DMS53 (cell line): ENCODE results near the gene EXOC6B.
A peak's percentile ranks its signal among the peaks of the same experiment; 100 is the strongest.

Experiments
- DNase-seq: peaks from one replicate; lab custom pipeline; 2025; lab: John Stamatoyannopoulos, UW

Gene EXOC6B

DNA sequence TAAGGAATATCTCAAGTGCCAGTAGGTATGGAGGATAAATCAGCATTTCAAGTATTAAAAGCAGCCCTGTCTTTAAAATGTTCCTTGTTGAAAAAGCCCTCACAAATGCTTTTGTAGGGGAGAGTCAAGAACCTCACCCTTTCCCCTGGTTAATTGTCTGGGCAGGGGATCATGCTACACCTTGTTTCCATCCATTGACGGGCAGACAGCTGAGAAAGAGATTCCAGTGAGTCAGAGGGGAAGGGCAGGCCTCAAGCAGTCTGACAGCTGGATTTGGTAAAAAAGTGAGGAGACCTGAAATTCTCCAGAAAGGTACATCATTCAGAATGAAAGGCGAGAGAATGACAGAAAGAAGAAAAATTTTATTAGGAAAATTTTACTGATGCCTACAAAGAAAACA, 475.0 kb downstream of the EXOC6B start:
- no peak for DNase-seq

DNA sequence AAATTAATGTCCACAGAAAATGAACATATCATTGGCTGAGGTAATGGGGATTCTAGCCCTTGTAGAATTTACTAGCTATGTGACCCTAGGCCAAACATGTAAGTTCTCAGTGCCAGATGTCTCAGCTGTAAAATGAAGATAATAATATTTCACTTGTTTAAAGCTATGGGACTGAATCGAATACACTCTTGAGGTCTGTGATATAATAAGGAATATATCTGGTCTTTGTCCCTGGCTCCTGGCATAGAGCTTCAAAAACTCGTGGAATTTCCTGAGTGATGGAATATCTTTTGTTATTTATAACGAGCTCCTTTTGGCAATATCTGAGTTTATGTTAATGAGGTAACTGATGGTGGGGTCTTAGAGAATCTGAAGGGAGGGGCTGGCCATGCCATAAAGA, 476.8 kb downstream of the EXOC6B start:
- no peak for DNase-seq

DNA sequence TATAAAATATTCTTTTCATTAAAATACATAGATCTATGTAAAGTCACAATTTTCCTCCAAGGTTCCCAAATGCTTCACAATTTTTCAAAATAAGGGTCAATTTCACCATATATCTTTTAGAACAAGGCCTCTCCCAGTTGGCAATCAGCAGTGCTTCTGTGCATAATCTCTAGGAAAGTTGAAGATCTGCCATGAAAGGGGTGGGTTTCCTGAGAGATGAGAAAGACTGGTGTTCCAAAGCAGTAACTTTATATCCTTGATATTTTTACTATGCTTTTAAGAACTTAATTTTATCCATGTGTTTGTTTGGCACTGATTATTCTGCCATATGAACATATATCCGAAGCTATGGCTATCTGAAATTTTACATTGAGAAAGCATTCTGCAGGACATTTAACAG, 478.8 kb downstream of the EXOC6B start:
- no peak for DNase-seq

DNA sequence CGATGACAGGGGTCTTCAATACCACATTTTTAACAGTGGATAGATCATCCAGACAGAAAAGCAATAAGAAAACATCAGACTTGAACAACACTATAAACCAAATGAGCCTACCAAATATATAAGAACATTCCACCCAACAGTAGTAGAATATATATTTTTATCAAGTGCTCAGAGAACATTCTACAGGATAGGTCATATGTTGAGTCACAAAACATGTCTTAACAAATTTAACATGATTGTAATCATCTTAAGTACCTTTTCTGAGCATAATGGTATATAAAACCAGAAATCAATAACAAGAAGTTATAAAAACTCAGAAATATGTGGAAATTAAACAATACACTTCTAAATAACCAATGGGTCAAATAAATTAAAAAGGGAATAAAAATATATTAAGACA, 484.2 kb downstream of the EXOC6B start:
- DNase-seq, result no peak

DNA sequence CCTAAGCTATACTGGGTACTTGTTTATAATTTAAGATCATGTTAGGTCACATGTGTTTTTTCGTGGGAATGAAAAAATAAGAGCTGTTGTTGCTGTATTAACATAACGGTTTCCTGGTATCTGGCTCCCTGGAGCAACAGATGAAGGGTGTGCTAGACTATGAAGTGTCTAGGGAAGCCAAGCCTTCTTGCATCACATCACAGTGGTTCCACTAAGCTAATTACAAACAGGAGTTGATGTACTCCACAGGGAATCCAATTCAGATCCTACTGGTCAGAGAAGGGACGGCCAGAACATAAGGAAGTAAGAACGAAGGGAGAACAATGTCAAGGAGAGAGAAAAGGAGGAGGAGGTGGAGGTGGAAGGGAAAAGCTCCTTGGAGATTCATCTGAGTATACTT, 485.2 kb downstream of the EXOC6B start:
- no peak for DNase-seq

DNA sequence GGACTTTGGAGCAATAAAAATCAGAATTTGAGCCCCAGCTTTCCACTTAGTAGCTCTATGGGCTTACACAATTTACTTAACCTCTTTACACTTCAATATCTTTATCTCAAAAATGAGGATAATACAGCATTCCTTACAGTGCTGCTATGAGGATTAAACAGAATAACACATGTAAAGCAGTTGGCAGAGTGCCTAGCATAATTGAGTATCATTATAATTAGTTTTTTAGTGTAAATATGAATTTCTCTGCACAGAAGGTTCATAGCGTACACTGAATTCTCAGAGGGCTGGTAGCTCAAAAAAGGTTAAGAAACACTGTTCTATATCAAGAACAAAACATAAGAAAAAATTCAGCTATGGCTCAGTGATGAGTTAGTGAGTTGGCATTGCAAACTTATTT, 487.8 kb downstream of the EXOC6B start:
- DNase-seq, result no peak

DNA sequence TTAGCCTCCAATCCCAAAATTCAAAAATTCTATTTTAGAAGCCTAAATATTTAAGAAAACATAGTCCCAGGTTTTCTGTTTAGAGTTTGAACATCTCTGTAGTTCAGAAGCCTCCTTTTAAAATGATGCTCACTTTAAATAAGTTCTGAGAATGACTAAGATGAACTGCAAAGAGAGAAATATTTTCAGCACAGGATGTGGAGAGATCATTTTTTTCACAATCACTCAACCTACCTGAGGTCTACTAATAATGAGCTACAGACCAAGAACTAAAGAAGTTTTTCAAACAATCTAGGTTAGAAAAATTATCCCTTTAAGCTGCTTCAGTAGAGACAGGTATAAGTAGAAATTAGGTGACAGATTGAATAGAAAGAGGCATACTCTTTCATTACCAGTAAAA, 493.1 kb downstream of the EXOC6B start:
- DNase-seq, result no peak

DNA sequence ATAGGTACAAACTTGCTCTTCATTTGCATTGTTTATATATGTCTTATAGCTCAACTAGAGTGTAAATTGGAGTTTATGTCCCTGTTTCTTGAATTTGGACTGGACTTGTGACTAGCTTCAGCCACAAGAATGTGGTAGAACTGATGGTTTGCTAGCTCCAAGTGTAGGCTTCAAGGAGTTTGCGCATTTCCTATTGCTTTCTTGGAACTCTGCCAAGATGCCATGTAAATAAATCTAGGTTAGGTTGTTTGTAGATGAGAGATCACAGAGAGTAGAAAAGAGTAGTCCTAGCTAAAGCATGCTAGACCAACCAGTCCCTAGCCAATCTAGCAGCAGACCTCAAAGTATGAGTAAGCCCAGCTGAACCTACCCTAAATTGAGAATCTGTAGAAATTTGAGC, 495.2 kb downstream of the EXOC6B start:
- peak; percentile 69 for DNase-seq

DNA sequence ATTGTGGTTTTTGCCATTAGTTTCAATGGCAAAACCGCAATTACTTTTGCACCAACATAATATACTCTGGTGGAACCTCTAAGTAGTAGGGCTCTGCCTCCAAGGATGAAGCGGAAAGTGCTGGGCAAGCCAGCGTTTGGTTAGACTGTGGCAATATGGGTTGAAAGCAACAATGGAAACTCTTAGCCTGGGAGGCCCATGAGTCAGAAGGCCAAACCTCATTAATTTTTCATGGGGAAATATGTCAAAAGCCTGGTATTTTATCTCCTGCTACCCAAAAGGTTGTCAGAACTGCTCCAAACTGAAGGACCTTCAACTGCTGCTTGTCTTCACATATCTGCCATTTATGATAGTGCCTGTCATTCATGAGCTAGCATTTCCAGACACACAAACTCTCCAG, 499.1 kb downstream of the EXOC6B start:
- DNase-seq, result no peak

DNA sequence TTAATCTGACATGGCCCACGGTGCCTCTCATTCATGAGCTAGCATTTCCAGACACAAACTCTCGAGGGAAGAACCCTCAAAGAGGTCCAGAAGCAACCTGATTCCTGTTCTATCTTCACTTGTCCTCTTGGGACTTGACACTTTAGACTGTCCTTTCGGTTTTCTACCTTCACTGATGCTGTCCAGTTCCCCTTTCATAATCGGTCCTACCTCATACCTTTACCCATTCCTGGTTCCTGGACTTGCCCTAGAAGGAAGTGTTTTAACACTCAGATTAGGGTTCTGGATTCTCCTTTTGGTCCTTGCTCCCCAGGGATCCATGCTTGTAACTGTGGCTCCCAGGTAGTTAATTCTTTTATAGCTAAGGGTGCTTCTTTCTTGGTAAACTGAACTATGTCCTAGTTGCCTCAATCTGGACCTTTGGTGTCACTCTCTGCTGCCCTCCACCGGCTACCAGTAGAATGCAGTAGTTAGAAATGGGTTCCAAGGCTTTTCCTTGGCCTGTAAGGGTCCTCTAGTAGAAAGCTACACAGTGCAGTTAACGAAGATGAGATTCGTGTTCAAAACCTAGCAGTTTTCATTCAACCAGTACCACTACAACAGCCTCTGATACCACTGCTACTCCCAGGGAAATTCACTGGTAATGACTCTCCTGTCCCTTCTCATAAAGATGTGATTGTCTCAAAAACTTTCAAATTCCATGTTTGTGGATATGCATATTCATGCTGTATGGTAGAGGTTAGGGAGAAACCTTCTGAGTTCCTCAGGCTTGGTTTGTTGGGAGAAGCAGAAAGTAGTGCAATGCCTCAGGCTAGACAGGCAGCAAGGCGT, 500.0 kb downstream of the EXOC6B start:
- DNase-seq, result peak; percentile 51

DNA sequence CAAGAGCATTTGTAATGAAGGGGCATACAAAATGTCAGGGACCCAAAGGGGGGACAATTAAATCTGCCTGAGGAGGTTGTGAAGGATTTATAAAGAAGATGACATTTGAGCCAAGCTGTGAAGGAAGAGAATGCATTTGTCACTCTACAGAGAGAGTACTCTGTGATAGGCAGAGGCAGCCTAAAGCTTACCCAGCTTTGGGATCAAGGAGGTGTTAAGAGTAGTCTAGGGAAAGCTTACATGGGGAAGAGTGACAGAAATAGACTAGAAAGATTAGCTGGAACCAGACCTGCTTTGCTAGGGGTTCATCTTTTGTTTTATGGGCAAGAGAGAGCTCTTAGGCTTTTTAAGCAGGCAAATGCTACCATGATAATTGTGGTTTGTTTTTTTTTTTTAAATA, 509.1 kb downstream of the EXOC6B start:
- no peak for DNase-seq

DNA sequence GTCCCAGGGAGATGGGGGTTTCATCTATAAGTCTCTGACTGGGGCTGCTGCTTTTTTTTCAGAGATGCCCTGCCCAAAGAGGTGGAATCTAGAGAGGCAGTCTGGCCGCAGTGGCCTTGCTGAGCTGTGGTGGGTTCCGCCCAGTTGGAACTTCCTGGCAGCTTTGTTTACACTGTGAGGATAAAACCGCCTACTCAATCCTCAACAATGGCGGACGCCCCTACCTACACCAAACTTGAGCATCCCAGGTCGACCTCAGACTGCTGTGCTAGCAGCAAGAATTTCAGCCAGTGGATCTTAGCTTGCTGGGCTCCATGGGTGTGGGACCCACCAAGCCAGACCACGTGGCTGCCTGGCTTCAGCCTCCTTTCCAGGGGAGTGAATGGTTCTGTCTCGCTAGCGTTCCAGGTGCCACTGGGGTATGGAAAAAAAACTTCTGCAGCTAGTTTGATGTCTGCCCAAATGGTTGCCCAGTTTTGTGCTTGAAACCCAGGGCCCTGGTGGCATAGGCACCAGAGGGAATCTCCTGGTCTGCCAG, 525.6 kb downstream of the EXOC6B start:
- DNase-seq, result no peak

DNA sequence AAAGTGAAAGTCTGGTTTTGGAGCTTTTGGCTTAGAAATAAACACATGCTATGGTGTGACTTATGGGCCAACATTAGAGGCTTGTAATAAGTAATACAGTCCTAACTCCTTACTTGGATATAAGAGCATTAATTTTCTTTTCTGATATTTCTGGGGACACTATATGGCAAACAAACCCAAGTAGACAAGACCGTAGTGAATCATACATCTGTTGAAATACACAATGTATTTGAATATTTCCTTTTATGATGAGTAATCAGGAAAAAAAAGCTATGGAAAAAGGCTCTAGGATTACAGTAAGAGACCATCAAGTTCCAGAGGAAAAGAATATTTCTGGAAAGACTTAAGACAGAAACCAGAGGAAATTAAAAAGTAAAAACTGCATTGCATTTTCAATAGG, 532.2 kb downstream of the EXOC6B start:
- no peak for DNase-seq

DNA sequence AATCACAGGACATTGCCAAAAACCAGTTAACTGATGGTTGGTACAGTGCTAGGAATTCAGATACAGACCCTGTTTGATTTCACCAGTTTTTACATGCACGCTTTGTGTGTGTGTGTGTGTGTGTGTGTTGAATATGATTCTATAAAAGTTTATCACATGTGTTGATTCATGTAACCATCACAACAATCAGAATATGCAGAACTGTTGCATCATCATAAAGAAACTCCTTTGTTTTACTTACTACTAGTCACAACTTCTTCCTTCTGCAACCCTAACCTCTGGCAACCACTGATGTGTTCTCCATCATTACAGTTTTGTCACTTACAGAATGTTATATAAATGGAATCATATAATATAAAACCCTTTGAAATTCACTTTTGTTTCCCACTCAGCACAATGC, 533.4 kb downstream of the EXOC6B start:
- no peak for DNase-seq

DNA sequence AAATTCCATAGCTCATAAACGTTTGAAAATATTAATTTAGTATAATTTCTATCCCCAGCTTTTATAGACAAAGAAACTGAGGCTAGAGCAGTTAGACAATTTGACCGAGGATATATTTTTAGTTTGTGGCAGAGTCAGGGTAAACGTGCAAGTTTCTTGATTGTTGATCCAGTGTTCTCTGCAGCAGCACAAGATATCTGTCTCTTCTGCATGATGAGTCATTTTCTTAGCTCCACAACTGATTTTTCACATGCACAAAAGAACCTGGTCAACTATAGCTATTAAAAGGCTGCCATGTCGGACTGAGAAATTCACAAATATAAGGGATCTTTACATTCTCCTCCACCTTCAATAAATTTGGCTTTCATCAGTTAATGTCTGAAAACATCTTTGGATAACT, 534.8 kb downstream of the EXOC6B start:
- no peak for DNase-seq

DNA sequence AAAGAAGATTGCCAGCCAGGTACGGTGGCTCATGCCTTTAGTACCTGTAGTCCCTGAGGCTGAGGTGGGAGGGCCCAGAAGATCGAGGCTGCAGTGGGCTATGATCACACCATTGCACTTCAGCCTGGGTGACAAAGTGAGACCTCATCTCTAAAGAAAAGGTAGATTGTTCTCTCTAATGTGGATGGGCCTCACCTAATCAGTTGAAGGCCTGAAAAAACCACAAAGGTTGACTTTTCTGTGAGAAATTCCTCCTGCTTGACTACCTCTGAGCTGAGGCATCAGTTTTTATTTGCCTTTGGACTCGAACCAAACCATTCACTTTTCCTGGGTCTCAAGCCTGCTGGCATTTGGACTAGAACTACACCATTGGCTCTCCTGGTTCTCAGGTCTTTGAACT, 536.1 kb downstream of the EXOC6B start:
- DNase-seq, result no peak

DNA sequence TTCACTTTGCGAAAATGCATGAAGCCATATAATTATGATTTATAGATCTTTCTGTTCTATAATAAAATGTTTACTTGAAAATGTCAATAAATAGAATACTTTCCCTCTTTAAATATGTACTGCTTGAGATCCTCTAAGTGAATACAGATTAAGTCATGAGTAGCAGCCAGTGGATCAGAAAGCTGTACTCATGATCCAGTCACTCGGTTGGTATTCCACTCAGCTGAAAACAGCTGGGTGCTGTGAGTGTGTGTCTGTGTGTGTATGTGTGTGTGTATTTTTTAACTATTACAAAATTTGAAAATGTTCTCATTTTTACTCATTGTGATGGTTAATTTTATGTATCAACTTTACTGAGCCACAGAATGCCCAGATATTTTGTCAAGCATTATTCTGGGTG, 536.5 kb downstream of the EXOC6B start:
- DNase-seq, result no peak

DNA sequence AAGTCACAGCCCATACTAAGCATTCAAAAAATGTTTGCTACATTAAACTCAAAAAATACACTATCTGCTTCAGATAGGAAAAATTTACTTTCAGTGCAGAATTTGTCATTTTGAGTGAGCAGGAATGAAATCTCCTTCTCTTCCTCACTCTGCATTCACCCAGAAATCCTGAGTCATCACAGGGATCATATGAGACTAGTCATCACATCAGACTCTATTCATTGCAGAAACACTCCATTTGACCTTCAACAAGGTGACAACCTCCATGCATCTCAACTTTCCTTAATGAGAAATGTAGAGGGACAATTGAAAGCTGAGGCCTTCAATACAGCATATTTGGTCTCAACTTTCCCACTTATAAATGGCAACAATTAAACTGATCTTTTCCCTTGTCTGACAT, 547.8 kb downstream of the EXOC6B start:
- peak; percentile 29 for DNase-seq

DNA sequence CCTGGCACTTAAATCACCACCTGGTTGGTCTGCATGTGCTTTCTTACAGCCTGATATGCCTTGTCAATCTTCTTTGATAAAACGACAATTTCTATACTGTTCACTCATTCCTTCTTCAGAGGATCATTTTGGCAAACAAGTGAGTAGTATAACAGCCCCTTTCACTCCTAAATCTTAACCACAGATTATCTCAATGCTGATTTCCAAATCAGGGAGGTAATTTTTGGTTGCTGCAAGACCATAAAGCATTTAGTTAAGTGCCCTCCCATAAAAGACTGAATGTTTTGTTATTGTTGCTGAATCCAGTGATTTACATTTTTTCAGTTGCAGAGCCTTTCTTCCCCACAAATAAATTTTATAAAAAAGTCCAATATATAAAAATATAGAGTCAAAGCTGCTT, 549.0 kb downstream of the EXOC6B start:
- no peak for DNase-seq

DNA sequence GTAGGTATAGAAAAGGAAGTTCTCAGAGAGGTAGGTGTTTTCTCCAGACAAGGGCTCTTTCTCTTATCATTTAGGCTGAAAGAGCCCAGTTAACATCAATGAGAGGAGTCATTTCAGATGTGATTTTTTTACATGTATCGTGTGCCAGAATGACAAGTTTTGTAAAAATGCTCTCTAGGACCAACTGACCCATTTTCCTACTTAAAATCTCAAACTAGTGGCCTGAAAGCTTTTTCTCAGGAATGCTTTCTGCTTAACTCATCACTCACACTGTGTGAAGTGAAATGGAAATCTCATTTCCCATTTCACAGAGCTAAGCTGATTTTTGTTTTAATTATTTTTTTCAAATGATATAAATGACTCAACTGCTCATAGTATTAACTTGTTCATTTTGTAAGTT, 549.5 kb downstream of the EXOC6B start:
- no peak for DNase-seq

DNA sequence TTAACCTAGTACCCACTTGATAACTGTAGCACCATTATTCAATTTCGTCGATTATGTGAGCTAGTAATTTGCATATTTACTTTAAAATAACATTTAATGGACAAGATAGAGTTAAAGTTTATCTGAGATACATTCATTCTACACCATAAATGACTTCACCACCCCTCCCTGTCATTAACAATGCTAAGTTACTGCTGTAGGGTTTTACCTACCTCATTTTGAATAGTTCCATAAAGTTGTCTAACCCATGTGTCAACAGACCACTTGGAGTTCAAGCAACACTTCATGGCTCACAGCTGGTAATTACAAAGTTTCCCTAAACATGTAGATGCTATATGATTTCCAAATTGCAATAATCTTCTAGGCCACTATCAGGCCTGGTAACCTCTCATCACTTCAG, 550.7 kb downstream of the EXOC6B start:
- no peak for DNase-seq

DNA sequence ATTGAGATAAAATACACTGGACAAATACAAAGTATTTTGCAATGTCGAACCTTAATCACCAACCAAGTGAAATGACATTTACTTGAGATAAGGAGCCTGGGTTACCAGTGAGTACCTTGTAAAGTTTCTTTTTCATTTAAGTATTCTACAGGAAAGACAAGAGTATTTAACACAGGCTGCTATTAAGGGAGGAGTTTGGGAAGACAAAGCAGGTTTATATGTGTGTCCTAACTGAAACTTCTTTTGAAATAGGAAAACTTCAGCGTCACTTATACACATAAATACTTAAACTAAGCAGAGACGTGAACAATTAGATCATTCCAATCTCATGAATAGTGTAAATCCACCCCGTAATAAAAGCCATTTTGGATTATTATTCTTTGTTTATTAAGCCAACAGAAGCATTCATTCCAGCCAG, 551.4 kb downstream of the EXOC6B start:
- DNase-seq, result no peak

DNA sequence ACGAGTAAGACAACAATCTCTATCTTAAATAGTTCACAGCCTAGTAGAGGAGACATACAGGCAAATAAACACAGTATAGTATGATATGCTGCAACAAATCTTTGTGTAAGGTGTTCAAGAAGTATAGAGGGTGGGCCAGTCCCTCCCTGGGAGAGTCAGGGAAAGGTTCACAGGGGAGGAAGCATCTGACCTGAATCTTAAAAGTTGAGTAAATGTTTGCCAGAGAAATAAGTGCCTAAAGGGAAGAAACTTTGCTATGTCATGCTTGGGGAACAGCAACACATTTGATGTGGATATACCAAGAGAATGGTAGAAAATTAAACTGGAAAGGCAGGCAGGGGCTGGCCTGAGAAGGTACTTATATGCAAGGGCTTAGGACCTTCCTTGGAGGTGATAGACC, 552.4 kb downstream of the EXOC6B start:
- no peak for DNase-seq
